Measurements from ENCODE around the gene CCR5AS.
"Not testable (repeated sequence)": the region's sequence is repeated elsewhere in the genome, so short reads cannot be mapped to it uniquely, and the experiment has no call there.

CCR5AS gene

GRCh38 chr3:46400846-46401245 lies 6.0 kb downstream of the CCR5AS start:
- no peak for DNase-seq

DNA sequence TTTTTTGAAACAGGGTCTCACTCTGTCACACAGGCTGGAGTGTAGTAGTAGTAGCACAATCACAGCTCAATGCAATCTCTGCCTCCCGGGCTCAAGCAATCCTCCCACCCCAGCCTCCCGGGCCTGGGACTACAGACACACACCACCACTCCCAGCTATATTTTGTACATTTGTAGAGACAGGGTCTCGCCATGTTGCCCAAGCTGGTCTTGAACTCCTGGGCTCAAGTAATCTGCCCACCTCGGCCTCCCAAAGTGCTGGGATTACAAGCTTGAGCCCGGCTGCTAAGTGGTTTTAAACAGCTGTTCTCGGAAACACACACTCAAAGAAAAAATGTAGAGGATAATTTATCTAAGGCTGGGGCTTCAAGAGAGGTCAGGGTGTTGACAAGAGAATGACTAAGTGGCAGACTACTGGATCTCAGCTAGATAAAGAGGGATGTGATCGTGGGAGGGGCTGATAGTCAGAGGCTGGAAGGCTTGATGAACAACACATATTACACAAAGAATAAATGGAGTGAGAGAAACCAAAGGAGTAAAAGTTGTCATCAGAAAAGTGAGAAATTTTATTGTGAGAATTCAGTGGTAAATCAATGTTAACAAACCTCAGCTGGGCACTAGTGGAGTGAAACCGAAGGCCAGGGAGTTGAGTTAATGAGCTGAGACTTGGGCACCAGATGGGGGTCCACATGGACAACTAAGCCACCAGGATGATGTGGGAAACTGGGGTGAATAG lies 6.7 kb downstream of the CCR5AS start:
- DNase-seq: no peak

- DNase-seq: no peak
Observed at GRCh38 chr3:46399557-46399956, 7.3 kb downstream of the CCR5AS start.

DNA sequence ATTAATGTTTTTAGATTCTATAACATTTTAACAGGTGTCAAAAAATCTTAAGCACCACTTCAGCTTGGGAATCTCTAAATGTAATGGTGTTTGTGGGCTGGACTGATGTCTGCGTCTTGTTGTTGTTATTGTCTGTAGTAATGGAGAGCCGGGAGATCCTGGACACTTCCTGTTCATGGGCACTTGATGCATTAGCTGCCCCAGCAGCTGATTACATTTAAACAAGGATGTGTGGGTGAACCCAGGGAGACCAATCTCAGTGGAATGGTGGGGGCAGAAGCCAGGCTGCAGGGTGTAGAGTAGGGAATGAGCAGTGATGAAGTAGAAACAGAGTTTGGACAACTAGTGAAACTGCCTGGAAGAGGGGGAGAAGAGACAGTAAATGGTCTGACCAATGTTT lies 7.8 kb downstream of the CCR5AS start:
- no peak for DNase-seq

DNA sequence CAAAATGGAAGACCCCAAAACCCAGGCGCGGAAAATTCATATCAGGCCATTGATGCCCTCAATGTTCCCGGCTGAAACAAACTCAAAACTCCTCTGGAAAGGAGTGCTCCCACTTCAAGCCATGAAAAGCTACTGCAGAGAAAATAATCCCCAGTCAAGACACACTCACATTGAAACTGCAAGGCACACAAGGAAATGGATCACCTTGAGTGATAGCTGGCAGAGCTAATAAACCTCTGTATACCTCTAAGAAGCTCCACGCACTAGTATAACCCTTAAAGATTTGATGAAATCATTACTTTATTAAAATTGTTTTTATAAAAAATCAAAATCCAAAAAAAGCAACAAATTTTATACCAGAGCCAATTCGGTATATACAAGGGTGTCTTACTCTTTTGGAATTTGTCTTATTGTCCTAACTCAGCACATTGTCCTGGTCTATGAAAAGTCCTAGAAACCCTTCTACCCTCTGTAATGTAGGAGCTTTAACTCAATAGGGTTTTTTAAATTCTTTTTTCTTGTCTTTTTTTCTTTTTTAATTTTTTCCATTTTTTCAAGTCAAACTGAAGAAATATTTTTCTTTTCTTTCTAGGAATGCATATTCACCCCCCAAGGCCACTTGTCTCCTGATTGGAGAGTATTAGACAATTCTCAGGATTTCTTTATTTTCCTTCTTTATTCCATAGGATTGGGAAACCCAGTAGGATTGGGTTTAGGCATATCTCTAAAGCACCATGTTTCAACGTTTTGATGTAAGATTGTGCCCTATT lies 8.5 kb downstream of the CCR5AS start:
- no peak for DNase-seq

DNA sequence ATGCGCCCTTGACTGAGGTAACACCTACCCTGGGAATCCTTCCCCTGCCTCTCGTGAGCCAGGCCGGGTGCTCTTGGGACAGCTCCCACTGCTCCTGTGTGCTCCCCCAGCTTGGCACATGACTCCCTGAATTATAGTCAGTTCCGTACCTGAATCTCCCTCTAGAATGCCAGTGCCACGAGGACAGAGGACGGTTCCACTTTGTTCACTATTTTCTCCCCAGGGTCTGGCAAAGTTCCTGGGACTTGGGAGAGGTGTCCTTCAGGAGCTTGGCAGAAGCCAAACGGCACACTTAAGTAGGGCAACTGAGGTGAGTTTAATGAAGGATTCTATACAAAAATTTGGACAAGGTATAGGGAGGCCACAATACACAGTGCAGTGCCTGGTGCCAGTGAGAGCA lies 9.8 kb downstream of the CCR5AS start:
- DNase-seq: no peak

- no peak for DNase-seq
Observed at GRCh38 chr3:46395766-46396530, 10.9 kb downstream of the CCR5AS start.

GRCh38 chr3:46395210-46395661 lies 11.6 kb downstream of the CCR5AS start:
- DNase-seq: no peak

DNA sequence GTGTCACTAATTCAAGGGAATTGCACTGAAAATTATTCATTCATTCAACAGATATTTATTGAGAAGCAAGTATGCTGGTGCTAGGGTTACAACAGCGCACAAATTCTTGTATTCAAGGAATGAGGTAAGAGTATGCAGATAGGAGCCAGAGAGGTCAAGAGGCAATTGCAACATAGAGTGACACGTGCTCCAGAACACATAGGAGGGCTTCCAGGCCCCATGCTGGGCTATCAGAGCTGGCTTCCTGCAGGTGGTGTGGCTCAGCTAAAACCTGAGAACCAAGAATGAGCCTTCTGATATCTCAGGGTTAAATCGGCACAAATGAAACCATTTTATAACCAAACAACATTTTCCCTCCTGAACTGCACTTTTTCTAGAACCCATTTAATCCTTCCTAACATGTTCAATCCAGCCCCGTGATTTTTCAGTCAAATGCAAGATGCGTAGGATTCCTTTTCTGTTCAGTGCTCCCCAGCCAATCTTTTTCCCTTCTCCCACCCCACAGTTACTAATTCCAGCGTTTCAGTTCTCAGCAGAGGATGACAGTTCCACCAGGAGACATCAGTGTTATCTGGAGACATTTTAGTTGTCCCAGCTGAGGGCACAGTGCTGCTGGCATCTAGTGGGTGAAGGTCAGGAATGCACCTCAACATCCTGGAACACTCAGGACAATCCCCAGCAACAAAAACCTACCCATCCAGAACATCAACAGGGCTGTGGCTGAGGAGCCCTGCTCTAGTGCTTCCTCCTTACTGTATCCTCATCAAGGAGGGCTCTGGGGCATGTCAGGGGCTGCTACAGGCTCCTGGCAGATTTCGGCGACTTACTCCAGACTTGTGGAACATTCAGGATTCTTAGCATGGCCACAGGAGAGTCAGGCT lies 13.1 kb downstream of the CCR5AS start:
- DNase-seq: no peak

DNA sequence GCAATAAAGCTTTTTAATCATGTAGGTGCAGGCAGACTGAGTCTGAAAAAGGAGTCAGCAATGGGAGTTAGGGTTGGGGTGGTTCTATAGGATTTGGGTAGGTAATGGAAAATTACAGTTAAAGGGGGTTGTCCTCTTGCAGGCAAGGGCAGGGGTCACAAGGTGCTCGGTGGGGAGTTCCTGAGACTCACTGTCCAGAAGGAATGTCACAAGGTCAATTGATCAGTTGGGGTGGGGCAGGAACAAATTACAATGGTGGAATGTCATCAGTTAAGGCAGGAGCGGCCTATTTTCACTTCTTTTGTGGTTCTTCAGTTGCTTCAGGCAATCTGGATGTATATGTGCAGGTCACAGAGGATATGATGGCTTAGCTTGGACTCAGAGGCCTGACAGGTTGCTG lies 13.9 kb downstream of the CCR5AS start:
- DNase-seq: no peak

DNA sequence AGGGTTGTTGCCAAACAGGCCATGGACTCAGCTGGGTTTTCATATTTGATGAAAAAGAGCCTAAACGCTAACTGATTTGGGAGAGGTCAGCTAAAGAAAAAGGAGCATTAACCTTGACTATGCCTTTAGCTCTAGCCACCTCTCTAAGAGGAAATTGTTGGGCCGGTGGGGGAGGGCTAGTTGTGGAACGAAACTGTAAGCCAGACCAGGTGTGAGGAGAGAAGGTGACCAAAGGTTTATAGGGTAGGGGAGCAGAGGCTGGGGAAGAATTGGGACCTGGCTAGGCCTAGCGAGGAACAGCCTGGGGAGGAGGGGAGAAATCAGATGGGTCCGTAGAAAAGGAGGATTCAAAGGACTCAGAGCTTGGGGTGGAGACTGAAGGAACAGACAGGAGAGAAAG lies 15.3 kb downstream of the CCR5AS start:
- DNase-seq: not testable (repeated sequence)

- no peak for DNase-seq
Observed at GRCh38 chr3:46389306-46389705, 17.6 kb downstream of the CCR5AS start.

DNA sequence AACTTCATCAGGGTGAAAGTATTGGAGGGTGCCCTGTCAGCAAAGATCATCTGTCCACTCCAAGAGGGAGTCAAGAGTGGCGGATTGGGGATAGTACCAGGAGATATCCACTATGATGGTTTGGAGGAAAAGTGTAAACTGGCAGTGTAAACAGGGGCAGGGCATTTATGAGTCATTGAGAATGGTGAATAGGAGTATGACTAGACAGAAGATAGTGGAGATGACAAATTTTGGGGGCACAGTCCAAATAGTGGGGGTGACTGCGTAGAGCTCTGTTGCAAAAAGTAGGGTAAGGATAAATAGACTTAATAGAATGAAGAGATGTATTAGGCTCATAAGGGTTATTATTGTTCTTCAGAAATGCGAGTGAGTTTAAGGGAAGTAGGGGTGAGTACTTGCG lies 18.0 kb downstream of the CCR5AS start:
- not testable (repeated sequence) for DNase-seq

DNA sequence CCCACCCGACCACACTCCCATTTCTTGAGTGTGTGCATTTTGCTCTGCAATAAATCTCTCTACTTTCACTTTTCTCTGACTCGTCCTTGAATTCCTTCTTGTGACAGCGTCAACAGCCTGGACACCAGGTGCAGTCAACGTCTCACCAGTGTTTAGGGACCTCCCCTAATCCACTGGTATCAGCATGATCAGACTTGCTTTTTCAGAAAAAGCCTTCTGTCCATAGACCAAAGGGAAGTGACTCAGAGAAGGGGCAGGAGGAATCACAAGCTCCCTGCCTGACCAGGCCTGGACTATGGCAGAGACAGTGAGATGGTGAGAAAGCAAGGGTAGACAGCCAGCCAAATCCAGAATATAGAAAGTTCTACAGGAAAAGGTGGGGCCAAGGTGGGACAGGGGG lies 20.7 kb downstream of the CCR5AS start:
- DNase-seq: no peak

- no peak for DNase-seq
Observed at GRCh38 chr3:46383951-46384330, 22.9 kb downstream of the CCR5AS start.

- no peak for DNase-seq
Observed at GRCh38 chr3:46383211-46383950, 23.5 kb downstream of the CCR5AS start.

- no peak for DNase-seq
Observed at GRCh38 chr3:46381625-46382024, 25.2 kb downstream of the CCR5AS start.

- DNase-seq: no peak
Observed at GRCh38 chr3:46380471-46381221, 26.2 kb downstream of the CCR5AS start.

DNA sequence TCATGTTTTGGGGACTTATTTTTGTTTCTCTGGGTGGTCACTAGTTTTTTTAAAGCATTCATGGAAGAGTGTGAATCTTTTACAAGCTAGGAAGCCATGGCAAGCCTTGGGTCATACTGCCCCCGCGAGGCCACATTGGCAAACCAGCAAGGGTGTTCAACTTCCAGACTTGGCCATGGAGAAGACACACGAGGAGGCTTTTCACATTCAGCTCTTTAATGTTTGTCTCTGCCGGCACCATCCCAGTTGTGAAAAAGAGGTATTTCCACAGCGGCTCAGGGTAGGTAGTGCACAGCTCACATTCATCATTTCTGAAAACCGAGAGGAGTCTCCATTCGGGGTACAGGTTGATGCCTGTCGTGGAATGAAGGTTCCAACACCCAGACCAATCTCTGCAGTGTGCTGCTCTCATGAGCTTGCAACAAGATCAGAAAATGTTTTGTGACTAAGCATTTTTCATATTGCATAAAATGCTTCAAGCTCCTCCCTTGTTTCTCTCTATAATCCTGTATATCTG lies 28.4 kb downstream of the CCR5AS start:
- peak; percentile 88 for DNase-seq

- no peak for DNase-seq
Observed at GRCh38 chr3:46375814-46376213, 31.1 kb downstream of the CCR5AS start.

- DNase-seq: no peak
Observed at GRCh38 chr3:46375218-46375617, 31.6 kb downstream of the CCR5AS start.
